NCI-H226 (cell line): ENCODE data around the gene KCNIP4.

Source experiments
- DNase-seq: peaks from one replicate; pipeline ENCODE4 v3.0.0-alpha.2; 2015

KCNIP4 gene

DNA sequence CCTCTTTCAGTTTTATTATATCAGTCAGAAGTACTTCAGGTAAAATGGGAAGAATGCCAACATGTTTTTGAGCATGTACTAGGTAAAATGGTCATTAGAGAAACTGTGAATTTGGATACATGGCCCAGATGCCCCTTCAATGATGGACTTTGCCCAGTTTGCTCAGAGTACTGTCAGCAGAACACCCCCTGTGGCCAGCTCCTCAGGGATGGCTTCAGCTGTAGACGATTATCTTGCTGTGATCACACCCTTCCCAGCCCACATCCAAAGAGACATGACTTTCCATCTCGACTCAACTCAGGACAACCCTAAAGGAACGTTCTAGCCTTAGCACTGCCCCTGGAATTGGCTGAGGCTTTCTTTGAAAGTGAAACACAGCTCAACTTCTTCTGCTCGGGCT lies 809.2 kb downstream of the KCNIP4 start:
- no peak for DNase-seq

DNA sequence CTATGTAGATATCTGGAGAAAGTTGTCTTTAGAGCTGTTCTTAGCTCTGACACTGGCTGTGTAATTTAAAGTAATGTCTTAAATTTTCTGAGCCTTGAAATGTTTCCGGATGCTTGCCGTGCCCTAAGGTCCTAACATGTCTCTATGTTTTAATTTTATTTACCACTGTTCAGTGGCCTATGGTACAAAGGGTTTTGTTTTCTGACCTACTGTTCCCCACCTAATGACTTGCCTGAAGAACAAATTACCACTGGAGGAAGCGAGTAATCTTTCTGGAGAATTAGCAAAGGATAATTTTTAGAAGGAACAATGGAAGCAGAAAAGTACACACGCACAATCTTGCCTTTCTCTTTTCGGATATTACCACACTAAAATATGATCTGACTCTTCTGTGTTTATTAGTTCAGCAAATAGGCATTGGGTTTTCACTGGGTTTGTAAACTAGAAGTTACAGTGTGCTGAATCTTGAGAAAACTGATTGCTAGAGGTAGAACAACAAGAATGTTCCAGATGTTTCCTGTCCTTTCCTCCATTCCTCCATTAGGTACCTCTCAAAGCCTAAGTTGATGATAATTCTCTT lies 812.4 kb downstream of the KCNIP4 start:
- no peak for DNase-seq

DNA sequence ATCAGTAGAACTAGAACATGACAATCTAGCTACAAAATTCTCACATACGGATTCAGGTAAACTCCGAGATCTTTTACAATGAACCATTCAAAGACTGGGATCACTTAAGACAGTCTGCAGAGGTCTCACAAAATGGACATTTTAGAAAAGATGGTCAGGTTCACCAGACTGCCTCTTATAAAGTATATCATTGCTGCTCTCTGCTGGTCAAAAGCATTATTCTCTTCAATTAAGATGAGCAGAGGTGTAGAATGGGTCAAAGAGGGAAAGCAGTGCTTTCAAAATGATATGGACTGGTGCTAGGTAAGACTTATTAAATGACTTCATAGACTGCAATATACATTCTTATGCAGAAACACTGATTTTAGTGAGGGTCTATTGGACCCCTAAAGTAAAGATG lies 813.6 kb downstream of the KCNIP4 start:
- DNase-seq, result peak; percentile 22

DNA sequence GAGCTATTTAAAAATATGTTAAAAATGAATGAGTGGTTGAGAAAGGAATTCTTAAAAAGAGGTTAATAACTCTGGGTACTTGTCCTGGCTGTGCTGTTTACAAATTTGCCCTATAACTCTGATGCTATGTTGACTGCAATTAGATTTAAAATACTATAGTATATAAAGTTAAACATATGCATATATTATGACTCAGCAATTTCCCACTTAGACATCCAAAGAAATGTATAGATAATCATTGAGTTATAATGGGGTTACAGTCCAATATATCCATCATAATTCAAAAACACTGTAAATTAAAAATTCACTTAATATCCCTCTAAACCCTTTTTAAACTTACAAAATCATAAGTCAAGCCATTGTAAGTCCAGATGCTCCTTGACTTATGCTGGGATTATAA lies 818.0 kb downstream of the KCNIP4 start:
- DNase-seq, result no peak

DNA sequence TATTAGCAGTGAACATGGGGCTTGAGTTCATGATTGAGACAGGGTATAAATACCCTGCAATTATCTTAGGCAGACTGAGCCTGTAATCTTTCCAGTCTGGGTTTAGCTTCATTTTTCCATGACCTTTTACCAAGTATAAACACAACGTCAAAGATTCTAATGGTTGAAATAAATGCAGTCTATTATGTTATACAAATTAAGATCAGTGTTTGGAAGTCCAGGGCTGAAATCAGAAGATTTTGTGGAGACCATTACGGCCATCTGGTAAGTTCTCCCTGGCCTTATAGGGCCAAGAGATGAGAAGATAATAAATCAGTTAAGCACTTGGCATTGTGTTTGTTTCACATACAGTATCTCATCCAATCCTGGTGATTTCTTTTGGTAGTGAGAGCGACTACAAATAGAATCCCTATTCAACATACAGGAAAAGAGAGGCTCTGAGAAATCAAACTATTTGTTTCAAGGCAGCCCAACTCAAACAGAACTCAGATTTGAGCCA lies 822.5 kb downstream of the KCNIP4 start:
- no peak for DNase-seq

DNA sequence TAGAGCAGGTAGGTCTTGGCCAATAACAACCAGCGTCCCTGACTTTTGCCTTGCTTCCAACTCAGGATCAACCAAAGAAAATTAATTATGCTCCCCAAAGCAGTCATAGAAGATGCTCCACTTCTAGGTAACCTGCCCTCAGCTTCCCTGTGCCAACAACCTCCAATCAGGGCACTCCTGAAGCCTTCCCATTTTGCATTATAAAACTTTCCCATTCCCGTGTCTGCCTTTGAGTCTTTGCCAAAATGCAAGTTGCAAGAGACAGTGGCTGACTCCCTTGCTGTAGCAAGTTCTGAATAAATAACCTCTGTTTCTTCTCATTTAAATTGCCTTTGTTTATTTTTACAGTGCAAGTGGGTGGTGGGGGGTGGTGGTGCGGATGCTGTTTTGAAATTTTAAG lies 830.3 kb downstream of the KCNIP4 start:
- no peak for DNase-seq

DNA sequence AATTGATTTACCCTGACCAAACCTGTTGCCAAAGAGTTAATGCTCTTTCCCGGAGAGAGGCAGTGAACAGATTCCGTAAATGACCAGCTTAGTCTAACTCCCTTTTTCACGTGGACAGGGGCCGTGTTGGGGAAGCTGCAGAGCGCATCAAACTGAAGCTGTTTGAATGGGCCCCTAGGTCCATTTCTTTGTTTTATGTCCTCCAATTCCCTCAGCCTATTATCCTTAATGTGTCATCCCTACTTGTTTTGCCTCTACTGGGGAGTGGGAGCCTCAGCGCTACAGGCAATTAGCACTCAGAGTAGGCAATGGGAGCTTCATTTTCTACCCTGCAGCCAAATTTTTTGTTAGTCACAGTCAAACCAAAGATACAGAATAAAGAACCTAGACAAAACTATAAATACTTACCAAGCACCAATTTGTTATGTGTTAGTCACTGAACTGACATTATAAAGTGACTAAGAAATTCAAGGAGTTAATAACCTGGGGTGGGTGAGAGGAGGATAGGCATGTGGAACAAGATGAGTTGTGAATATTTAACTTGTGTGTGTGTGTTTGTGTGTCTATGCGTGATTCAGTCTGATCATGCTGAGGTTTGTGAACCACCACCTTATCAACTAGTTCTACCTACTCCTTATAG lies 830.9 kb downstream of the KCNIP4 start:
- DNase-seq, result peak; percentile 4

DNA sequence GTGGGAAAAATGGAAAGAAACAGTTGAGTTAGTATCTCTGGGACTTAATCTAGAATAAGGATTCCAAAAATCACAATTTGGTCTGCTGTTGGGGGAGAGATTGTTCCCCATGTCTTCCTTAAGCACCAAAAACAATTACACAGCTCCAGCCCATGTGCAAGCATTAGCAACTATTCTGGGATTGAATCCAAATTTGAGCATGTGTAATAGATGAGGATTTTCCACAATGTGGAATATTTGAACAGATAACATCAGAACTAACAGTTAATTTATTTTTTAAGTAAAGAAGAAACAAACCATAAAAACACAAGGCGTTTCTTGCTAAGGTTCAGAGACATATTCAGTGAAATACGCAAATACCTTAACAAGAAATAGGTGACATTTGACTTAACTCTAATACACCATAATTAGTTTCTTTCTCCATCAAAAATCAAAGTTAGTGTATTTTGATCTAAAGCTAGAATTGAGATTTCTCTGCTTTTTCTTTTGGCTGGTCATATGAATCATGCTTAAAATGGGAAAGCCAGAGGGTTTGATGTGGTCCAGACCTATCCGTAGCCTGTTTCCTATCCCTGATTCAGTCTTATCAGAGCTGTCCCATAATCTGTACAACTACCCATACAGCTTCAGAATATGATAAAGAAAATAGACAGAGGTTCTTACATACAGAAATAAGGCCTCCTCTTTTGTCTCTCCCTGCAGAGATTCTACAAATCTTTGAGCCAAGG lies 834.9 kb downstream of the KCNIP4 start:
- DNase-seq, result peak; percentile 71

DNA sequence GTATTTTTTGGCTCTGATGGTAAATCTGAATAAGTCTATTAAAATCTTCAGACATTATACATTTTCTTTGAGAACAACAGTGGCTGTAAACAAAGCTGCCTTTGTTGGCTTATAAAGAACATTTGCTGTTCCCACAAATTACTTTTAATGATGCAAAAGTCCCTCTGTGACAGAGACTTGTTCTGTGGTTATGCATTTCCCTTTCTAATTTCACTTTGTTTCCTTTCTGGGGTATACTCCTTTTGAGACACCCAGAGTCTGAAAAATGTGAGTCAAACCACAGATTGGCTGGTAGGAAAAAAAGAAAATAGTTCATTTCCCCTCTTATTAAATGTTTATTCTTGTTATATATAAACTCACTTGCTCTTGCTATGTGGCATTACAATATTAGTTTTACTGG lies 845.9 kb downstream of the KCNIP4 start:
- DNase-seq, result no peak

DNA sequence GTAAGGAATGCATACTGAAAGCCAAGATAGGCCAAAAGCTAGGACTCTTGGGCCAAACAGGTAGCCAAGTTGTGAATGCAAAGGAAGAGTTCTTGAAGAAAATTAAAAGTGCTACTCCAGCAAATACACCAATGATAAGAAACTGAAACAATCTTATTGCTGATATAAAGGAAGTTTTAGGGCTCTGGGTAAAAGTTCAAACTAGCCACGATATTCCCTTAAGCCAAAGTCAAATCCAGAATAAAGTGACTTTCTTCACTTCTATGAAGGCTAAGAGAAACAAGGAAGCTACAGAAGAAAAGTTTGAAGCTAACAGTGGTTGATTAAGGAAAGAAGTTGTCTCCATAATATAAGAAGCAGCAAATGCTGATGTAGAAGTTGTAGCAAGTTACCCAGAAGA lies 850.7 kb downstream of the KCNIP4 start:
- no peak for DNase-seq

DNA sequence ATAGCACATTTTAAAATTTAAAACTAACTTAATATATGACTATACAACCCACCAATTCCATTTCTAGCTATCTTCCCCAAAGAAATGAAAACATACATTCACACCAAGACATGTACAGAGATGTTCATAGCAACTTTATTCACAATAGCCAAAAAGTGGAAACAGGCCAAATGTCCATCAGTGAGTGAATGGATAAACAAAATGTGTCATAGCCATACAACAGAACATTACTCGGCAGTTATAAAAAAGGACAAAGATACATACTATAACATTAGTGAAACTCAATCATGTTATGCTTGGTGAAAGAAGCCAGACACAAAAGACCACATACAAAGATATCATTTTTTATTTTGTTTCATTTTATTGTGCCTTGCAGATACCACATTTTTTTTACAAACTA lies 851.5 kb downstream of the KCNIP4 start:
- no peak for DNase-seq

DNA sequence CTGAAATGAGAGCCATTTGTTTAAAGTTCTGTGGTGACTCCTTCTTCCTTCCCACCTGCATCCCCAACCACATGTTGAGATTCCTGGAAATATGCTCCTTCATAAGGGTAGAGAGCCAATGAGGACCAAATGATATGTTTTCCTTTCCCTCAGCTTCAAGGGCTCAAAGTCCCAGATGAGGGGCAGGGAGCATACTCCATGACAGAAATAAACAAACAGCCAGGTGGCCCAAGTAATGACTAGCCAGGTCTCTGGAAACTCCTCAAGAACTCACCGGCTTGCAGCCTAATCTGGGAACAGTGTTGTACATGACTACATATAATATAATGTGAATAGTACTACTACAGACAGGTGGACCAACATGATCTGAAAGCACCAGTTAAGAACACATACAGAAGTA lies 856.0 kb downstream of the KCNIP4 start:
- no peak for DNase-seq

DNA sequence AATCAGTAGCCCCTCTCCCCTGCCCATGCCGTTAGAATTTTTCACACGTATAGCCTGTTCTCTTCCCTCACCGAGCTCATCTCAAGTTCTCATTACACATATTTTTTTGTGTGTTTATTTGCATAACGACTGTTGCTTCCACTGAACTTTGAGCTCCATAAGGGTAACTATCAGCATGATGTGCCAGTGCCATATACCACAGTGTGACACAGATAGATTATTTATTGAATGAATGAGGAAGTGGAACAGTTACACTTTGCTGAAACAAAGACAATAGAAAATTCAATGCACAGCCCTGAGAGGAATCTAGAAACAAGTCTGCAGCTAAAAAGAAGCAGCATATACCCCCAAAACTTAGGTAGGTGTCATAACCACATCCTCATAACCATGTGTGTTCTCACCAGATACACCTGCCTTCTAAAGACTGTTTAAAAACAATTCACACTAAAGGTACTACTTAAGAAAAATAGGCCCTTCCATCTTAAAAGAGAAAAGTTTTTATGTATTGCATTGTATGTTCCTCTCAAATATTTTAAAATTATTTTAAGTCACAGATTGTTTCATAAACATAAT lies 858.4 kb downstream of the KCNIP4 start:
- DNase-seq, result no peak

DNA sequence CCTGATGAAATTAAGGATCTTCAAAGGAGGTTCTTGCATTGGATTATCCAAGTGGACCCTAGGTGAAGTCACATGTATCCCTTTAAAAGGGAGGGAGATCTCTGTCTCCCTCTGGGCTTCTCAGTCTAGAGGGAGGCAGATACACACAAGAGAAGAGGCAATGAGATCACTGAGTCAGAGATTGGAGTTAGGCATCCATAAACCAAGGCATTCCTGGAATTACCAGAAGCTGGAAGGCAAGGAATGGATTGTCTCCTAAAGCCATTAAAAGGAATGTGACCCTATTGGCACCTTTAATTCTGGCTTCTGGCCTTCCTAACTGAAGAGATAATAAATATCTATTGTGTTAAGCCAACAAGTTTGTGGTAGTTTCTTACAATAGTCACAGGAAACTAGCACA lies 865.2 kb downstream of the KCNIP4 start:
- no peak for DNase-seq

DNA sequence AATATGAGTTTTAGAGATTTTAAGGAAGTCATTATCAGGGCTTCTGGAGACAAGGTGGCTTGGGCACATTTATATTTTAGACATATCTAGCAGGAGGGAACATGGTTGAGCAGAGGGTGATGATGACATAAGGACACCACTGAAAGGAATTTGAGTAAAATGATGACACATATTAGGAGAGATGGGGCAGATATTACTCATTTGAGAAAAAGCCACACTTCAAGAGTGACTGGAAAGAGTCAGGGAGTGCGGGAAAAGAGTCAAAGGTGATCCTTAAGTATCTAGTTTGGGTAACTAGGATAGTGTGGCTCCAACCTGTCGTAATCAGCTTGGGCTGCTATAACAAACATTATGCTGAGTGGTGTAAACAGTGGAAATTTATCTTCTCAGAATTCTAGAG lies 870.6 kb downstream of the KCNIP4 start:
- DNase-seq, result peak; percentile 2

DNA sequence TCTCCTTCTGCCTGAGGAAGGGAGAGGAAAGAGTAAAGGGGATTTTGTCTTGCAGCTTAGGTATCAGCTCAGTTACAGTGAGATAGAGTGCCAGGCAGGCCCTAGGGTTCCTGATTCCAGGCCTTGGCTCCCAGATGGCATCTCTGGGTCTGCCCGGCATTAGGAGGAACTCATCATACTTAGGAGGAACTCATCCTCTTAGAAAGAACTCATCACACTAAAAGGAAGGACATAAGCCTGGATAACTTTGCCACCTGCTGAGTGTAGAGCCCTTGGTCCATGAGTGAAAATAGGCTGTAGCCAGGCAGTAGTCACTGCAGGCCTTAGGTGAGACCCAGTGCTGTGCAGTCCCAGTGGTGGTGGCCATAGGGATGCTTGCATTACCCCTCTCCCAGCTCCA lies 881.2 kb downstream of the KCNIP4 start:
- DNase-seq, result no peak

DNA sequence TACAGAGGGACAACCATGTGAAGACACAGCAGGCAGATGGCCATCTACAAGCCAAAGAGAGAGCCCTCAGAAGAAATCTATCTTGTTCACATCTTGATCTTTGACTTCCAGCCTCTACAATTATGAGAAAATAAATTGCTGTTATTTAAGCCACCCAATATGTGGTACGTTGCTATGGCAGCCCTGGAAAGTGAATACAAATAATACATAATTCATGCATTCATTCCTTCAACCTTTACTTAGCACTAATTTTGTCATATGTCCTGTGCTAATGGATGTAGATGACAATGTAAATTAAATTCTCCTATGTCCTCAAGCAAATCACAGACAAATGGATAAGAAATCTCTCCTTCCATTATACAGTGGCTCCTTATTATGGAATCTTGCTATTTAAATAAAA lies 886.7 kb downstream of the KCNIP4 start:
- DNase-seq, result no peak

DNA sequence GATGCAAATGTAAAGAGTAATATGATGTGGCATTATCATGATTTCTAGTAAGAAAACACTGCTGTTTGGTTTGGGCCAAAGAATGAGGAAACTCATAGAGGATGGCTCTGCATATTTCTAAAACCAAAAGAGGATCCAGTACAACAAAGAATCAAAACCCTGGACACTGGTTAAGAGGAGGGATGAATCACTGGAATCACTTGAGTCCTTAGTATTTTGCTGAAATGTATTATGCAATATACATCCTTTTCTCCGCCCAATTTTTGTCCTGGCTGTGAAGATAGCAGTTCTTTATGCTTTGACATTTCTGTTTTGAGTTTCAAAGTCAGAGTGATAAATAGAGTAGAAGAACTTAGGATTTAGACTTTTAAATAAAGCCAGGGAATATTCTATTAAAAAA lies 902.4 kb downstream of the KCNIP4 start:
- DNase-seq, result peak; percentile 64

DNA sequence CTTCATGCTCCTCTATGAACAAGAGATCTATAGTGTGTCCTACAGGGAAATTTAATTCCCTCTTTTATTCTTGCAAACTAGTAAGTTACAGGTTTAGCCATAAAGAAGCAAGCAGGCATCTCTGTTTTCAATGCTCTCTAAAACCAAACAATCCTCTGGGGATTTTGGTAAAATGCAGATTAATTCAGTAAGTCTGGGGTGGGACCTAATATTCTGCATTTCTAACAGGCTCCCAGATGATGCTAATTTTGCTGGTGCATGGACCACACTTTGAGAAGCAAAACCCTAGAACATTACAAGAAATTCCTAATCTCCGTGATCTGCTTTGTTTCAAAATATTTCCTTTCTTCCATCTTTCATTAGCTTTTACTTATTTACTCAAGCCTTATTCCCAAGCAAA lies 903.5 kb downstream of the KCNIP4 start:
- no peak for DNase-seq

DNA sequence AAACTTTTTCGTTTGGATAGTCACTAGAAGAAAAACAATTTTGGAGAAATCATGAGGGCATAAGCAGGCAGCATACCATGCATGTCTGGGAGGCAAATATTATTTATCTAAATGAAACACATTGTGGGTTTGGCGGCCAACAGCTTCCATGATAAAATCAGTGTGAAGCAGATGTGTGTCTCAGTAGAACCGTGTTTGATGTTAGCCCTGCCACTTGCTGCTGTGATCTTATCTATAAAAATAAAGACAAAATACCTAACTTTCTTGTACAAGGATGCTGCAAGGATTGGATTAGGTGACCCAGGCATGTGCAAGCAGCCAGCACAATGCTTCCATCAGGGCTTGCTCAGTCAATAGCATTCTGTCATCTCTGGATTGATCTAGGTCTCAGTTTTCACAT lies 906.9 kb downstream of the KCNIP4 start:
- no peak for DNase-seq

DNA sequence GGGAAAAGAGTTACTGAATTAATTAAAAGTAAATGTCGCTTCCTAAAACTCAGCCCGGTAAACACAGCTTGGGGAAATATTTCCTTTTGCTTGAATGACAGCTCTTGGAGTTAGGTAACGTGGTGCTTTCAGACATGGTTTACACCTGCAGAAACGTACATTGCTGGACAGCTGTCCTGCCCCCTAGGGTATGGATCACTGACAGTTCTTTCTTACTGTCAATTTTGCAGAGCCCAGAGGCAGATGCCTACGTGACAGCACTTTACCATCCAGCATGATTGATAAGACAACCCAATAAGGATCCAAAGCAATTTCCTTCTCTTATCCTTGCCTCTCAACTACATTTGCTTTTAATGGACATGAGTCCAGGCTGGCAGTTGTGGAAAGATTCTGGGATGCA lies 913.8 kb downstream of the KCNIP4 start:
- no peak for DNase-seq

DNA sequence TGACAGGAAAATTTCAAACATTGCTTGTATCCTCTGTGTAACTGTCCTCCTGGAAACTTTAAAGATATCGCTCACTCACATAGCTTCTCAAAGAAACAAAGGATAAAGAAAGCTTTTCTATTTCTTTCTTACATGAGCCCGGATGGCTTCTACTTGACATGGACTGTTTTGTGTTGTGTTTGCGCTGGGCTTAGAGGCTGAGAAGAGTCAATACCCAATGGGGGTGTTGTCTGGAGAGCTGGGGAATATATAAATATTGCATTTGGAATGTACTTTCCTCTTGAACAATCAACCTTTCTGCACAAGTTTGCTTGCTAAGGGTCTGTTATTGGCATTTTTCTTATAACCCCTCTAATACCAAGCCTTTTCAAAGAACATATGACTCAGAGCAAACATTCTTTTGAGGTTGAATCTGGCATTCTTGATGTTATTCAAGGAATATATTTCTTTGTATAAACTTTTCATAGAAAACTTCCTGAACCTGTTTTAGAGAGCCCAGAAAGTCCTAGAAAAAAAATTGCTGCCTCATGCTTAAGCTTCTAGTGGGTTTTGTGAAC lies 916.4 kb downstream of the KCNIP4 start:
- DNase-seq, result no peak

DNA sequence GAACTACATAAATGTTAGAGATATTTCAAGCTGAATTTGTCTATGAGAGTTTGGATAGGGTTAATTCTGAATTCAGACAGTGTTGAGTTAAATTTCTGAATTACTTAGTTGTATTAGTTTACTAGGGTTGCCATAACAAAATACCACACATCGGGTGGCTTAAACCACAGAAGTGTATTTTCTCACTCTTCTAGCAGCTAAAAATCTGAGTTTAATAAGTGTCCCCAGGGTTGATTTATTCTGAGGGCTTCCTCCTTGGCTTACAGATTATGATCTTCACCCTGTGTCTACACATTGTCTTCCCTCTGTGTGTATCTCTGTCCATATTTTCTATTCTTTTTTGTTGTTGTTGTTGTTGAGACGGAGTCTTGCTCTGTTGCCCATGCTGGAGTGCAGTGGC lies 929.8 kb downstream of the KCNIP4 start:
- DNase-seq, result no peak

DNA sequence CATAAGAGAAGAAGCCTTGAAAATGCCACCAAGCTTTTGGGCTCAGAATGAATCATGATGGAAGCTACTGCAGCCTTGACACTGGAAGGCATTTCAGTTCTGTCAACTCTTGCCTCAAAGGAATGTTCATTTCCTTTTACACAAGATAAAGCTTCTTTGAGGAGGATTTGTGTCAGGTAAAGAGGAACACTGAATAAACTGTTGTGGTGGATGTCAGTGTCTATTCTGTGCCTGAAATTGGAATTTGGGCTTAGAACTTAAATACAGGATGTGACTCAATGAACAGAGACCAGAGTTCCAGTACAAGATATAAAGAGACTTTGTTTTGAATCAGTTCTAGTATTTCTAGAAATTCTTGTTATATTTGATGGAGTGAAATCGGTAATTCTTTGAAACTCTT lies 935.1 kb downstream of the KCNIP4 start:
- DNase-seq, result peak; percentile 43
